OCI-LY3 (cell line): ENCODE measurements around the gene ANKRD2.

Source experiments
- H2AFZ ChIP-seq: fragments of 200-600, 300-600 bp; shearing (Covaris generic); 2 replicates; pipeline ENCODE4 v1.6.0; 2014; ENCODE audit warnings: antibody characterized with exemption, low read depth, low read length
- H3K27ac ChIP-seq: fragments of 200-600, 300-600 bp; sonication (generic); 2 replicates; pipeline ENCODE4 v1.5.1; 2014; ENCODE audit warnings: mild to moderate bottlenecking, low read length, moderate library complexity, mixed read lengths
- H3K27me3 ChIP-seq: fragments of 200-600, 300-600 bp; sonication (generic); 2 replicates; pipeline ENCODE4 v1.6.1; 2014; ENCODE audit warnings: low read depth, low read length, mixed read lengths
- H3K36me3 ChIP-seq: fragments of 200-600, 300-600 bp; sonication (generic); replicated peaks from 2 replicates; pipeline ENCODE3; 2014; ENCODE audit warnings: low read depth, low read length, mixed read lengths
- H3K4me1 ChIP-seq: fragments of 300-600, 200-600 bp; sonication (generic); 2 replicates; pipeline ENCODE4 v1.6.1; 2014; ENCODE audit warnings: low read length, mixed read lengths
- H3K4me2 ChIP-seq: fragments of 200-600, 300-600 bp; sonication (generic); 2 replicates; pipeline ENCODE4 v1.6.1; 2014; ENCODE audit warnings: low read length, mixed read lengths
- H3K4me3 ChIP-seq: fragments of 300-600, 200-600 bp; sonication (generic); 2 replicates; pipeline ENCODE4 v1.5.1; 2014; ENCODE audit warnings: antibody characterized with exemption, mild to moderate bottlenecking, low read length, moderate library complexity
- H3K79me2 ChIP-seq: fragments of 300-600, 200-600 bp; shearing (Covaris generic); 2 replicates; pipeline ENCODE4 v1.6.1; 2014; ENCODE audit warnings: mild to moderate bottlenecking, low read length, mixed read lengths
- H3K9ac ChIP-seq: fragments of 300-600, 200-600 bp; shearing (Covaris generic); 2 replicates; pipeline ENCODE4 v1.6.0; 2014; ENCODE audit warnings: mild to moderate bottlenecking, low read length, moderate library complexity
- H3K9me3 ChIP-seq: fragments of 200-600, 300-600 bp; shearing (Covaris generic); 2 replicates; pipeline ENCODE4 v1.6.1; 2014; ENCODE audit warnings: low read length, mixed read lengths; ENCODE audit not compliant: insufficient read depth
- H4K20me1 ChIP-seq: fragments of 200-600, 300-600 bp; sonication (generic); 2 replicates; pipeline ENCODE4 v1.6.1; 2016; ENCODE audit warnings: low read length, mixed read lengths; ENCODE audit not compliant: insufficient read depth
- CTCF ChIP-seq: fragments of 200-600, 300-600 bp; sonication (generic); IDR thresholded peaks from 2 replicates; pipeline ENCODE4 v1.5.1; 2014; ENCODE audit warnings: antibody characterized with exemption, low read length, low read depth
- EZH2phosphoT487 ChIP-seq: fragments of 200-600 bp; shearing (Covaris generic); IDR thresholded peaks from 2 replicates; pipeline ENCODE4 v1.6.1; 2018; ENCODE audit warnings: antibody characterized with exemption, mixed run types, low read depth

The ANKRD2 gene

GRCh38 chr10:97587183-97587582 lies 14.6 kb downstream of the ANKRD2 start:
- H3K9ac ChIP-seq, result no peak overlapping the region
- H3K4me2 ChIP-seq, result no peak overlapping the region
- H3K4me1 ChIP-seq, result no peaks in the 10 kb centered on the region
- TF ChIP-seq EZH2phosphoT487 (no peak), CTCF (no peak)
- no peak overlapping the region for H3K27ac ChIP-seq
- no peaks in the 10 kb centered on the region for H3K9me3 ChIP-seq
- H3K79me2 ChIP-seq, result no peaks in the 10 kb centered on the region
- no peak overlapping the region for H2AFZ ChIP-seq
- H3K36me3 ChIP-seq, result no peaks in the 10 kb centered on the region
- no peaks in the 10 kb centered on the region for H4K20me1 ChIP-seq
- H3K4me3 ChIP-seq, result no peak overlapping the region
- no peaks in the 10 kb centered on the region for H3K27me3 ChIP-seq

GRCh38 chr10:97589479-97589878 lies 16.9 kb downstream of the ANKRD2 start, which contains the start of gene C10orf62:
Gene C10orf62 (plus strand): TSS chr10:97589721. CDS start chr10:97589898, 177 bp downstream.
- H3K27ac ChIP-seq, result no peak within 1 kb of the TSS

GRCh38 chr10:97590082-97590747 lies 17.6 kb downstream of the ANKRD2 start:
- Histone ChIP-seq H4K20me1 (no peaks in the 10 kb centered on the region), H3K4me1 (no peaks in the 10 kb centered on the region), H3K36me3 (no peaks in the 10 kb centered on the region), H3K9me3 (no peaks in the 10 kb centered on the region), H3K9ac (no peak overlapping the region), H3K27me3 (no peaks in the 10 kb centered on the region), H3K4me3 (no peak overlapping the region), H3K4me2 (no peak overlapping the region), H3K27ac (no peak overlapping the region), H2AFZ (no peak overlapping the region), H3K79me2 (no peaks in the 10 kb centered on the region)
- TF ChIP-seq EZH2phosphoT487 (no peak), CTCF (no peak)

More at GRCh38 chr10:97589479-97589878, 16.9 kb downstream of the ANKRD2 start, which contains the start of gene C10orf62:
- Histone ChIP-seq H3K9me3 (no peaks in the 10 kb centered on the region), H2AFZ (no peak within 1 kb of the TSS), H3K4me3 (no peak within 1 kb of the TSS), H4K20me1 (no peaks in the 10 kb centered on the region), H3K79me2 (no peaks in the 10 kb centered on the region), H3K4me1 (no peaks in the 10 kb centered on the region), H3K36me3 (no peaks in the 10 kb centered on the region), H3K4me2 (no peak within 1 kb of the TSS), H3K27me3 (no peaks in the 10 kb centered on the region), H3K9ac (no peak within 1 kb of the TSS)
- TF ChIP-seq EZH2phosphoT487, result no peak
- TF ChIP-seq CTCF, result no peak

- no peaks in the 10 kb centered on the region for H3K27me3 ChIP-seq
- H3K27ac ChIP-seq, result no peak overlapping the region
- no peaks in the 10 kb centered on the region for H4K20me1 ChIP-seq
- H3K79me2 ChIP-seq, result no peaks in the 10 kb centered on the region
- H3K9me3 ChIP-seq, result no peaks in the 10 kb centered on the region
- H3K4me2 ChIP-seq, result no peak overlapping the region
- H3K9ac ChIP-seq, result no peak overlapping the region
- TF ChIP-seq CTCF, result no peak
- TF ChIP-seq EZH2phosphoT487, result no peak
- no peak overlapping the region for H2AFZ ChIP-seq
- no peaks in the 10 kb centered on the region for H3K36me3 ChIP-seq
- no peak overlapping the region for H3K4me3 ChIP-seq
- H3K4me1 ChIP-seq, result no peaks in the 10 kb centered on the region
Observed at GRCh38 chr10:97590748-97591495, 18.3 kb downstream of the ANKRD2 start.
